ENCODE measurements around the gene REEP3.

GRCh38 chr10:63527401-63527800 is 6.2 kb downstream of the REEP3 start:
- TF ChIP-seq, protein P1, sequence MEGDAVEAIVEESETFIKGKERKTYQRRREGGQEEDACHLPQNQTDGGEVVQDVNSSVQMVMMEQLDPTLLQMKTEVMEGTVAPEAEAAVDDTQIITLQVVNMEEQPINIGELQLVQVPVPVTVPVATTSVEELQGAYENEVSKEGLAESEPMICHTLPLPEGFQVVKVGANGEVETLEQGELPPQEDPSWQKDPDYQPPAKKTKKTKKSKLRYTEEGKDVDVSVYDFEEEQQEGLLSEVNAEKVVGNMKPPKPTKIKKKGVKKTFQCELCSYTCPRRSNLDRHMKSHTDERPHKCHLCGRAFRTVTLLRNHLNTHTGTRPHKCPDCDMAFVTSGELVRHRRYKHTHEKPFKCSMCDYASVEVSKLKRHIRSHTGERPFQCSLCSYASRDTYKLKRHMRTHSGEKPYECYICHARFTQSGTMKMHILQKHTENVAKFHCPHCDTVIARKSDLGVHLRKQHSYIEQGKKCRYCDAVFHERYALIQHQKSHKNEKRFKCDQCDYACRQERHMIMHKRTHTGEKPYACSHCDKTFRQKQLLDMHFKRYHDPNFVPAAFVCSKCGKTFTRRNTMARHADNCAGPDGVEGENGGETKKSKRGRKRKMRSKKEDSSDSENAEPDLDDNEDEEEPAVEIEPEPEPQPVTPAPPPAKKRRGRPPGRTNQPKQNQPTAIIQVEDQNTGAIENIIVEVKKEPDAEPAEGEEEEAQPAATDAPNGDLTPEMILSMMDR (IDR thresholded peaks at IDR 0.05), result no peak
- no peak for TF ChIP-seq POLR2A (IDR thresholded peaks at IDR 0.05)
